HPDE6-E6E7 (cell line): Measurements from ENCODE around the gene TNIP2.

Experiments used
- DNase-seq: peaks from one replicate; pipeline ENCODE4 v3.0.0; 2011; ENCODE audit warnings: missing footprints; ENCODE audit errors: extremely low spot score

TNIP2 gene

DNA sequence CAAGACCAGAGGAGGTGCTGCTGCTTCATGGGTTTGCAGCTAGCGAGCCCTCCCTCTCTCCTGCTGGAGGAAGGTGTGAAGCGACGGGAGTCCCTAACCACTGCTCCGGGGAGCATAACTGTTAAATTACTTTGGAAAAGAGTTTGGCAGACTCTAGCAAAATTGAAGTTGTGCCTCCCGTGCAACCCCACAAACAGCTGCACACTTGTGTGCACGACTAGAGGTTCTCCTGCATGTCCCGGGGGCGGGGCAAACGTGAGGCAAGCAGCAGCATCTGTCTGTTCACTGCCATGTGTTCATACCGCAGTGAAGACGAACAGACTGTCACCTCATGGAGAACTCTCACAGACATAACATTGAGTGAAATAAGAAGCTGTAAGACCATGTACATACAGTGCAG, 34.5 kb downstream of the TNIP2 start:
- DNase-seq: no peak

DNA sequence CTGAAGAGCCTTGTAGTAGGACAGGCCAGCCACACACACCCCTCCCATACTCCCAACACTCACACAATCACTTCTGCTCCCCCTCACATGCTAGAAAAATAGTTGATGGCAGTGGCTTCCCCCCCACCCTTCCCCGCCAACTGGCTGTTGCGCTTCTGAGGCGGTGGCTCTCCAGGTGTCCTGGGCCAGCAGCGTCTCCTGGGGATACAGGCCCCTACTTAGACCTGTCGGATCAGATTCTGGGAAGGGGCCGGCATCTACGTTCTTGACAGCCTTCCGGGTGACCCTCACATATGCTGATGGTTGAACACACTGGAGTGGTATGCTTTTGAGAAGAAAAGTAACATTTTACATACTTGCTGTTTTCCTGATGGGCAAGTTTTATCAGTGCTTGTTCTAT, 39.9 kb downstream of the TNIP2 start:
- DNase-seq: no peak

DNA sequence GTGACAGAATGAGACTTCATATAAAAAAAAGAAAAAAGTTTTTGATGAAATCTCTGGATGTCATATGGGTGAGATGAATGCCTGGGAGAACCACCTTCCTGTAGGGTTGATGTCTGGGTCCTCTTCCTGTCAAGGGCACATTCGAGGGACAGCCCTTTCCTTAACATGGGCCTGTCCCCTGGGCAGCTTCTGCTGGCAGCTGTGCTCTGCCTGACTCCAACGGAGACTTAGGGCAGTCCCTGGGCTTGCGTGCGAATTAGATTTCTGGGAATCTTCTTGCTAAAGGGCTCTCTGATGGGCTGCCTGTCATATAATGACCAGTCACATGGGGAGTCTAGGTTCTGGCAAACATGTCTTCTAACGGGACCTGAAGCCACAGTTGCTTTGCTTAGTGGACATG, 40.7 kb downstream of the TNIP2 start:
- DNase-seq: no peak

DNA sequence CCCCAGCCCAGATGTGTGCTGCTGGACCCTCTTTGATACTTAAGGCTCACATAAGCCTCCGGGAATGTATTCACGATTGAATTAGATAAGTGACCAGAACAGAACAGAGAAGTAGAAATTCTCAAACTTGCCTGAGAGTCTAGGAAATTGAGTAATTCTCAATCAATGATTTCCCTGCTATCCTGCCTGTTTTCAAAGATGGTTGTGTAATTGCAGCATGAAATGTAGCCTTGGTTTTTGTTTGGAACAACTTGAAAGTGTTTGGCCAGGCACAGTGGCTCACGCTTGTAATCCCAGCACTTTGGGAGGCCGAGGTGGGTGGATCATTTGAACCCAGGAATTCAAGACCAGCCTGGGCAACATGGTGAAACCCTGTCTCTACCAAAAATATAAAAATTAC, 41.2 kb downstream of the TNIP2 start:
- DNase-seq: no peak

DNA sequence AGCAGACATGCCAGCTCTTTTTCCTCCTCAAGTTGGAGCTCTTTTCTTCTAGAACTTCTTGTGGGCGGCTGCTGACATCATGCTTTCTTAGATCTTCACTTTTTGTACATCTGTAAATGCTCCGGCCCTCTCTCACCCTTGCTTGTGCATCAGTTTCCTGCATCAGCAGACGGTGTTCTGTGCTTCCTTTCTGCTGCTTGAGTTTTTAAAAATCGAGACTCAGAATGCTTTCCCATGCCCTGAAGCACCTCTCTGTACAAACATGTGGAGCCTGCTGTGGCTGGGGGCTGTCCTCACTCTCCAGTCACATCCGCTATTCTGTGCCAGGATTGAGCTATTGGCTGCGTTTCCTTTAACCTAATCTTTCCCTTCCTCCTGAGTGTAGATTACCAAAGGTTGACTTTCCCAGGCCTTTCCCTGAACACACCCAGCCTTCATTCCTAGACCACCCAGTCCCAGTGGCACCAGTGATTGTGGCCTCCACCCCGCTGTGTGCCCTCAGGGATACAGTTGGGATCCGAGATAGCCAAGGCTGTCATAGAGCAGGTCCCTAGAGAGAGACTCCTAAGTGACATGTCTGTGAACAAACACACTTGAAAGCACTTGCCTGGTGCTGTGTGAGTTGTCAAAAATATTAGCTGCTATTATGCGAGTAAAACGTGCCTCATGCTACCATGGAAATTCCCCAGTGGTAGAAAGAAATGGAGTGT, 41.9 kb downstream of the TNIP2 start:
- DNase-seq: no peak

- DNase-seq: no peak
These were observed 42.8 kb downstream of the TNIP2 start for GRCh38 chr4:2713337-2713736.

DNA sequence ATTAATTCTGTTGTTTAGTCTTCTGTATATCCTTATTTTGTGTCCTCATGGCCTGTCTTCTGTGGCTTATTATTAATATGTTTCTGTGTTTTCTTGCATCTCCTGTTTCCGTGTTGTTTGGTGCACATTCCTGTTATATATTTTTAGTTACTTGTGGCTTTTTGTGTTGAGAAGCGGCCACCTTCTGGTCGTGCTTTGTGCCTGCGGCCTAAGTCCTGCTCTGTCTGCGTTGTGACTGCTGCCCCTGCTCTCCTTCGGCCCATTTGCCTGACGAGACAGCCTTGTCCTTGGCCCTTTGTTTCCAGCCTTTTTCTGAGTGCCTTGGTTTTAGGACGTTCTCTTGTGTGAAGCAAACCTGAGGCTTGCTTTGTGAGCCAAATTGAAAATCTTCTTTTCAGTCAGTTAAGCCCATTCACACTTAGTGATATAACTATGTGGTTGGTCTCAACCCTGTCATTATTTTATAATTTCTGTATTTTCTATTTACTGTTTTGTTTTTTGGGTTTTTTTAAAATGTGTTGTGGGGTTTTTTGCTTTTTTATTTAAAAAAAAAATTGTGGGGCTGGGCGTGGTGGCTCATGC, 43.8 kb downstream of the TNIP2 start:
- DNase-seq: no peak

GRCh38 chr4:2702770-2703169, 53.4 kb downstream of the TNIP2 start:
- DNase-seq: no peak

DNA sequence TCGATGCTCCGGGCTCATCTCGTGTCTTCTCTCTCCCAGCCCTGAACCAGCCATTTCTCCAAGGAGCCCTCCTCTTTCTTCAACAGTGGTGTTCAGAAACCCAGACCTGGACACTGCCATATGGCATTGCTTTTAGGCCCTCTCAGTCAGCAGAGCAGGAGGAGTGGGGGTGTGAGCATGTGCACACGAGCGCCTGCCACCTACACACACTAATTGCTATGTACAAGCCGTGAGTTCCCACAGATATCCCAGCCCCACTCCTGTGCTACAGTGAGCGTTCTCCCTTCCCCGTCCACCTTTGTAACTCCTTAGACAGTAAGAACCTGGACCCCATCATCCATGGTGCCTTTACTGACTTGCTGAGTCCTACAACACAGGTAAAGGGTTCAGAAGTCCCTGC, 53.8 kb downstream of the TNIP2 start:
- DNase-seq: no peak

DNA sequence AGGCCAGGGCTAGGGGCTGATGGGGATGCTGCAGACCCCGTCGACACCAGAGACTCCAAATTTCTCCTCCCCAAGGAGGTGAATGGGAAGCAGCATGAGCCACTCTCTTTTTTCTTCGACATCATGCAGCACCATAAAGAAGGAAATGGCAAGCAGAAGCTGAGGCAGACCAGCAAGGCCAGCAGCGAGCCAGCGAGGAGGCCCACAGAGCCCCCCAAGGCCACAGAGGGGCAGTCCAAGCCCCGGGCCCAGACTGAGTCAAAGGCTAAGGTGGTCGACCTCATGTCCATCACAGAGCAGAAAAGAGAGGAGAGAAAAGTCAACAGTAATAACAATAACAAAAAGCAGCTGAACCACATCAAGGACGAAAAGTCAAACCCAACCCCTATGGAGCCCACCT, 56.1 kb downstream of the TNIP2 start:
- no peak for DNase-seq

- no peak for DNase-seq
These were observed 56.6 kb downstream of the TNIP2 start for GRCh38 chr4:2699534-2699933.

GRCh38 chr4:2698951-2699505, 57.1 kb downstream of the TNIP2 start:
- no peak for DNase-seq

DNA sequence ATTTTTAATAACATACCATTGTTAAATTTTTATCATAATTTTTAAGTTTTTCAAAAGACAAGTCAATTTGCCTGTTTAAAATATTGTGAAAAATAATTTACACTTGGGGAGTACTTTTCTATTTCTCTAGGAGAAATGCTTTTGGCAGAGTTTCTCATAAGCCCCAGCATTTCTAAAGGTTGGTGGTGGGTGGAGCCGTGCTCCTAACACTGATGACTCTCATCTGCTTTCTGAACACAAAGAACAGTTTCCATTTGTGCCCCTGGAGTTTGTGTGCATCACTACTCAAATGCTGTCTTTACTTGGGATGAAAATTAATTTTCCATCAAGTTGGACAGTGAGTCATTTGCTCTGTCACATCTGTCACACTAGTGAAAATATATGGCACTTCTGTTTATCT, 57.6 kb downstream of the TNIP2 start:
- DNase-seq: no peak

GRCh38 chr4:2697995-2698414, 58.1 kb downstream of the TNIP2 start:
- DNase-seq: no peak

GRCh38 chr4:2696423-2696822, 59.7 kb downstream of the TNIP2 start:
- DNase-seq: no peak

DNA sequence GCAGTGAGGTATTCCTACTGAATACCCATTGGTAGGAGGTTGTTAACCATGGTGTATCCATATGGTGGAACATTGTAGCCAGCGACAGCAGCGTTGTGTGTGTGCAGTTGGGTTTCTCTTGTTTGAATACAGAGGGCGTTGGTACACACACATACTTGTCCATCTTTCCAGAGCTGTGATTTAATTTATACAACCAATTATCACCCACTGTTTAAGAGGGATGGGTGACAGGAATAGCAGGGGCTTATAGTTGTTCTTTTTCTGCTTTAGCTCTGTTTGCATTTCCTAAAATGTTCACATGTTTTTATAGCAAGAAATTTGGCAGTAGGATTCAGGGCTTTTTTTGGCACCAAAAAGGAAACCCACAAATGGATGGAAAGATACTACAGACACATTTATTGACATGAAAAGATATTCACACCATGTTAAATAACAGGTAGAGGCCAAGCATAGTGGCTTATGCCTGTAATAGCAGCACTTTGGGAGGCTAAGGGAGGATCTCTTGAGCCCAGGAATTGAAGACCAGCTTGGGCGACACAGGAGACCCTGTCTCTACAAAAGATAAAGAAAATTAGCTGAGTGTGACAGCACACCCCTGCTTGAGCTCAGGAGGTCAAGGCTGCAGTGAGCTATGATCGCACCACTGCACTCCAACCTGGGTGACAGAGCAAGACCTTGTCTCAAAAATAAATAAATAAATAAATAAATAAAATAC, 60.6 kb downstream of the TNIP2 start:
- DNase-seq: no peak

DNA sequence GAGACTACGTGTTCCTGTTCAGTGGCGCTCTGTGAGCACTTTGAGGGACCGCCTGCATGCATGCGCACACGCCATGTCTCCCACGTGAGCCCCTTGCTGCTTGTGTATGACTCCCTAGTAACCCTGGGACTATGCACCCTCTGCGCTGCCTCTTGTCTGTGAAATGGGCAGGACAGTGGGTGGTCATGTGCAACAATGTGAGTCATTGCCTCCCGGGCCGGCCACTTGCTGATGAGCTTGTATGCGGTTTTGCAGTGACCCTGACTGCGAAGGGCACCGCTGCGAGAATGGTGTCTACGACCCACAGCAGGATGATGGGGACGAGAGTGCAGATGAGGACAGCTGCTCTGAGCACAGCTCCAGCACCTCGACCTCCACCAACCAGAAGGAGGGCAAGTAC, 61.4 kb downstream of the TNIP2 start:
- no peak for DNase-seq

DNA sequence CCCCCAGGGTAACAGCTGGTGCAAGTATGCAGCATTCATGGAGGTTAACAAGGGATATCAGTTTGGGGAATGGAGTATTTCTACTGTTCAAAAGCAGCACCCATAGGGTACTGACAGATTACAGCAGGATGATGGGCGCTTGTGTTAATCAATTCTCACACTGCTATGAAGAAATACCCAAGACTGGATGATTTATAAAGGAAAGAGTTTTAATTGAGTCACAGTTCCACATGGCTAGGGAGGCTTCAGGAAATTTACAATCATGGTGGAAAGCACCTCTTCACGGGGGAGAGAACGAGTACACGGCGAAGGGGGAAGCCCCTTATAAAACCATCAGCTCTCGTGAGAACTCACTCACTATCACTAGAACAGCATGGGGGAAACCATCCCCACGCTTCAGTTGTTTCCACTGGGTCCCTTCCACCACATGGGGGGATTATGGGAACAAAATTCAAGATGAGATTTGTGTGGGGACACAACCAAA, 64.1 kb downstream of the TNIP2 start:
- no peak for DNase-seq
